Midbrain (tissue), 1 donor: ENCODE results near the gene EPB42.
"Not testable (repeated sequence)": the region's sequence is repeated elsewhere in the genome, so short reads cannot be mapped to it uniquely, and the experiment has no call there.

ENCODE experiments used
- DNase-seq: peaks from one replicate; lab custom pipeline; 2025; lab: John Stamatoyannopoulos, UW

The EPB42 gene

DNA sequence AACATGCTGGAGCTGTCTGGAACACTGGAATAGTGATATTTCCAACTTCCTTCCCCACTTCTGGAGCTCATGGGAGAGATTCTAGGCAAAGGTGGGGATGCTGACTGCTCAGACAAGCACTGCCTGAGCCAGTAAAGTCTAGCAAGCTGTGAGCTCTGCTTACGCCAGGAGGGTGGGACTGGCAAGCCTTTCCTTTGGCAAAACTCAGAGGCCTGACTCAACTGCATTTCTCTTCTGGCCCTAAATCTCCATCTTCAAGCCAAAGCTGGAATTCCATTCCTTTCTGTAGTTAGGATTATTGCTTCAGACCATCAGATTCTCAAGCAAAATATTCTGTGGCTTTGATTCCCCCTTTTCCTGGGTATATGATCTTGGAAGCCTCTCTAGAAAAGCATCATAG lies 20.3 kb upstream of the EPB42 start:
- peak; percentile 15 for DNase-seq

DNA sequence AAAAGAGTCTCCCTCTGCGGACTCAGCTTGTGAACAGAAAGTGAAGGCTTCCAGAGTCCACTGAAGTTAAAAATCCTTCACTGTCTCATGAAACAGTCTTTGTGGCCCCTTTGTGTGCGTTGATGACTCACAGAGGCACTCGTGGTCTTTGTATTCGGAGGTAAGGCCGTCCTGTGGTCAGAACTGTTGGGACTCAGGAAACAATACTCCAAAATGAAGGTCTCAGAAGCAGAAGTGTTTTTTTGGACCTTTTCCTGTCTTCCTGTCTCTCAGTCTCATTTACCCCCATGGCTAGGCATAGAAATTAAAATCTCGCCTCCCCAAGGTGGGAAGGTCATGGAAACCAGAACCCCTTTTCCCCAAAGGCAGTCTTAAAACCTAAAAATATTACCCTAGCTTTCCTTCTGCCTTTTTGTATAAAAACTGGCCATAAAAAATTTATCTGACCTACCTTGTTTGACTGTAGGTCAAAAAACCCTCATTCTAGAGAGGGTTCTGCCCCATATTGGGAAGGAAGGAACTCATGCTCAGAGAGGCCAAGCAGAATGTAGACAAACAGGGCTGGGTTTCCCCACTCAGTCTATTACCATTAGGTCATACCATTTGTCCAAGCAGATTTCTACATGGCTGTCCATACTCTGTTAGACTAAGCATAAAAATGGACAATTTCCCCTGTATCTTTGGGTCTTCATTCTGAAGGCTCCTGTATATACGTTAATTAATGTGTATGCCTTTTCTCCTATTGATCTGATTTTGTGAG lies 19.1 kb upstream of the EPB42 start:
- no peak for DNase-seq

DNA sequence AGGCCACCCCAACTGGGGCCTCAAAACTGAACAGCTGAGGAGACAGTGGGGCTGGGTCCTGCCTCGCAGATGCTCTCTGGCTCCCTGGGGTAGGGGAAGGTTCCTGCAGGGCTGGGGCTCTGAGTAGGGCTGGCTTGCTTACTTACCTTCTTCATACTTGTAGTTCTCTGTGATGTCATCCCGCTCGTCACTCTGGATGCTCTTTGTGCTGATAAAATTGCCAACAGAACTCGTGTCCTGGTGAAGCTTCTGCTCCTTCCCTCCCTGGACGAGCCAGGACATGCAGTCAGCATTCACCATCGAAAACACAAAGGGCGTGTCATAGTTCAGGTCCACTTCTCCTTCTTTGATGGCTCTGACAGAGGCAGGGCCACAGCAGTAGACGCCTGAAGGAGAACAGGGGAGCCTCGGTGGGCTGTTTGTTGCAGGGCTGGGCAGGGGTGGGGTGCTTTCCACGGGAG lies 17.9 kb upstream of the EPB42 start:
- DNase-seq: no peak

DNA sequence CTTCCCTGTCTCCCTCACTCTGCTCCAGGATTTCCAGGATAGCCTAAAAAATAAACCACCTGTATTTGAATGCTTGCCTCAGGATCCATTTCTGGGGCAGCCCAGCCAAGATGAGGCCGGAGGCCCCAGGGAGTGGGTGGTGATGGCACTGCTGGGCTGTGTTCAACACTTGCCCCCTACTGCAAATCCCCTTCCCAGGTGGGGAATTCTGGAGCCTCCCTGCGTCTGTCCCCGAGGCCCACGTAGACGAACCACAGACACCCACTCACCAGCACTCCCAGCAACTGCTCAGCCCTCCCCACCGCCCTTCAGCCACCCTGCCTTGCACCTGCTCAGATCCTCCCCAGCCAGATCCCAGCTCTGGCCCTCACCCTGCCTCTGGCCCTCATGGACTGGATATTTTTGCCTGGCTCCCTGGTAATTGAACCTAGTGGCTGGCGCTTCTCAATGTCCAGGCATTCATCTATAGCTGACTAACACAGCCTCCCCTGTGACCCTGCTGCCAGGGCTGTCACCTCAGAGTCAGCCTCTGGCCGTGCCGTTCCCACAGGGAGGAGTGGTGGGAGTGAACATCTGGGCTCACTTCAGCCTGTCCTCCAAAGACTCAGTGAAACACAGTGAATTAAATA lies 17.1 kb upstream of the EPB42 start:
- no peak for DNase-seq

DNA sequence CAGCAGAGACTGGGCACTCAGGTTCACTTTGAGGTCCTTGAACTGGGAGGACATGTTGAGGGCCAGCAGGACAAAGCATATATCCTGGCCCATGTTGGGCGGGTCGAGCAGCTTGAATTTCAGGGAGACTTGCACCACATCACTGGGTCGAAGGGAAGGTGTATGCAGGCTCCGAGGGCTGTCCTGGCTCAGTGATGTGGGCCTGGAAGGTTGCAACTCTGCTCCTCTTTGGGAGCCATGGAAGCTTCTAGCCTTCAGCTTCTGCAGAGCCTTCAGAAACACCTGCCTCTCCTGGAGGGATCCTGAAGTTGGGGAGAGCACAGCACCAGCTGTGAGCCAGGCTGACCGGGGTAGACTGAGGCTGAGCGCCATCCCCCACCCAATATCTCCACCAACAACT lies 14.7 kb upstream of the EPB42 start:
- no peak for DNase-seq

DNA sequence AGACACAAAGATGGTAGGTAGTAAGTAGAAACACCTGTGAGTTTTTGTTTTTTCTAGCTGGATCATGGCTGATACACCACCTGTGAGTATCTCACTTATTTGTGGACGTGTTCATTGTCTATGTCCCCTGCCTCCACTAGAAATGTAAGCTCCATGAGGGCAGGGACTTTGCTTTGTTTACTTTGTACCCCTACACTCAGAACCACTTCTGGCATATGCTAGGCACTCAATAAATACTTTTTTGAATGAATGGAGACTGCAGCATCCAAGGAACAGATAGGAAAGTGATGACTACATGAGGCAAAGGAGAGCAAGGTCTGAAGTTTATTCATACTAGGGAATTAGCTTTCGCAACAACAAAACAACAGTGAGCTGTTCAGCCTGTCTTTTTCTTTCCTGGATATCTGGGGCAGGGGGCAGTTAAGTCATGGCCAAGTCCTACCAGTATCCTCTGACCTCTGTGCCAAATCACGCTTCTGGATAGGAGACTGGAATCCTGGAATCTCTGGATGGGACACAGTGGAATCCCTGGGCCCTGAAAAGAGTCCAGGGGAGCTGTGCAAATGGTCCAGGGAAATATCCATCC lies 11.6 kb upstream of the EPB42 start:
- no peak for DNase-seq

DNA sequence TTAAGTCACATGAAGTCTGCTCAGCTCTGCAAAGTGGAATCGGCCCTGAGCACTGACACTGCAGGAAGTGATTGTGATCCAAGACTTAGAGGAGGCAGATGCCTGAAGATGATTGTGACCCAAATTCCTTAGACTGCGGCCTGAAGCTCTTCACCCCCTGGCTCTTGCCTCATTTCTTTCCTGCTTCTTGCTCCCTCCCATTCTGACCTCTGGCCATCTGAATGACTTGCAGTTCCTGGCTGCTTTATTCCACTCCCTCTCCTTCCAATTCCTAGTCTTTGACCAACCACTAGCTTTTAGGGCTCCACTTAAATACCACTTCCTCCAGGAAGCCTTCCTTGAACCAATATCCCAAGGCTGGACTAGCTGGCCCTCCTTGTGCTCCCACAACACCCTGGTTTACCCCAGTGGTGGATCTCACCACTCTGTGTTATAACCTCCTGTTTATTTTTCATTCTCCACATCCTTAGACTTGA lies 9.9 kb upstream of the EPB42 start:
- DNase-seq: no peak

DNA sequence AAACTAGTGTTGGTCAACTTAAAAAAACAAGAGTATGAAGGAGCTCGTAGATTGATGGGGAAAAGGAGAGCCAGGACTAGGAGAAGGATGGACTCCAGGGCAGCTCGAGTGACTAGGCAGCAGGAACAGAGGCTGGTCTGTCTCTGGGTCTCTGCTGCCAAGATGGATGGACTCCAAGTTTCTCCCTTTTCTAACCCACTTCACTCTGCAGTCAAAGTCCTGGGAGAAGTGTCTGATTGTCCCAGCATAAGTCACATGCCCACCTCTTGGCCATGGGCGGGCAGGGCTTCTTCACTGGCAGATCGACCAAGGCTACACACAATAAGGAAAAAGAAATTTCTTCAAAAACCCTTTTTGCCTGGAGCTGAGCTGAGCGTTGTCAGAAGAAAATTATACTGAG lies 9.2 kb upstream of the EPB42 start:
- DNase-seq: peak; percentile 58

DNA sequence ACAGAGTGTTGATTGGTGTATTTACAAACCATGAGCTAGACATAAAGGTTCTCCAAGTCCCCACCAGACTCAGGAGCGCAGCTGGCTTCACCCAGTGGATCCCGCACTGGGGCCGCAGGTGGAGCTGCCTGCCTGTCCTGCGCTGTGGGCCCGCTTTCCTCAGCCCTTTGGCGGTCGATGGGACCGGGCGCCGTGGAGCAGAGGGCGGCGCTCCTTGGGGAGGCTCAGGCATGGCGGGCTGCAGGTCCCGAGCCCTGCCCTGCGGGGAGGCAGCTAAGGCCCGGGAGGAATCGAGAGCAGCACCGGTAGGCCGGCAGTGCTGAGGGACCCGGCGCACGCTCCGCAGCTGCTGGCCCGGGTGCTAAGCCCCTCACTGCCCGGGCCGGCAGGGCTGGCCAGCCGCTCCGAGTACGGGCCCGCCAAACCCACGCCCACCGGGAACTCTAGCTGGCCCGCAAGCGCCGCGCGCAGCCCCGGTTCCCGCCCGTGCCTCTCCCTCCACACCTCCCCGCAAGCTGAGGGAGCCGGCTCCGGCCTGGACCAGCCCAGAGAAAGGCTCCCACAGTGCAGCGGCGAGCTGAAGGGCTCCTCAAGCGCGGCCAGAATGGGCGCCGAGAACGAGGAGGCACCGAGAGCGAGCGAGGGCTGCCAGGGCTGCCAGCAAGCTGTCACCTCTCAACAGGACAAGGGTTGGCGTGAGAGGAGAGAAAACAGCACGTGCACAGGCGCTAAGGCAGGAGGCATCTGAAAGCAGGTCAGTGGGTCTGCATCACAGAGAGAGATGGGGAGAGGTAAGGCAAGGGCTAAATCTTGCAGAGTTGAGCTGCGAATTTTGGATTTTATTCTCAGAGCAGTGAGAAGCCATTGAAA lies 5.9 kb upstream of the EPB42 start:
- DNase-seq: no peak

DNA sequence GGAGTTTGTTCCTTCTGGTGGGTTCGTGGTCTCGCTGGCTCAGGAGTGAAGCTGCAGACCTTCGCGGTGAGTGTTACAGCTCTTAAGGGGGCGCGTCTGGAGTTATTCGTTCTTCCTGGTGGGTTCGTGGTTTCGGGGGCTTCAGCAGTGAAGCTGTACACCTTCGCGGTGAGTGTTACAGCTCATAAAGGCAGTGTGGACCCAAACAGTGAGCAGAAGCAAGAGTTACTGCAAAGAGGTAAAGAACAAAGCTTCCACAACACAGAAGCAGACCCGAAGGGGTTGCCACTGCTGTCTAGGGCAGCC lies 5.1 kb upstream of the EPB42 start:
- not testable (repeated sequence) for DNase-seq

DNA sequence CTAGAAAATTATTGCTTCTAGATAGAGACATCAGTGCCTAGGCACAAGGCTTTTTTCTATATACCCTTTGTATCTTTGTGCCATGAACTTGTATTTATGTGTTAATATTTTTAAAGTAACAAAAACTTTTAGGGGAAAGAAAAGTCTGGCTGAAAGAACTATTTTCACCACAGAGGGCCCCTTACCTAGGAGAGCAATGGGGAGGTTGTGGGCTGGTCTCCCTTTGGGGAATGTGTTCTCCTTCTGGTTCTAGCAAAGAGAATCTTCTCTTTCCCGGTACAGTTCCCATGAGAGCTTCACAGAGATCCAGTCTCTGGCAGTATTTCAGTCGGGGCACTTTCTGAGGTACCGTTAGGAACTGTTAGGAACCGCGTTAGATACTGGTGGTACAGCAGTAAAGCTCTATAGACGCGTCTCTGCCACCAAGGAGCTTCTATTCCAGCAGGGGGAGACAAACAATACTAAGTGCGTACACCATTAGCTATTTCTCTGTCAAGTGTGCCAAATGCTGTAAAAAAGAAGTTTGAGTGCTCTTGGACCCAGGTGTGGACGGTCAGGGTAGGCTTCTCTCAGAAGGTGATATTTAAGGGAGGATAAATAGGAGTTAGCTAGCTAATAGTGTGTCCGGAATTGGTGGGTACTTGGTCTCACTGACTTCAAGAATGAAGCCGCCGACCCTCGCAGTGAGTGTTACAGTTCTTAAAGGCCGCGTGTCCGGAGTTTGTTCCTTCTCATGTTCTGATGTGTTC lies 4.6 kb upstream of the EPB42 start:
- DNase-seq: peak; percentile 67

DNA sequence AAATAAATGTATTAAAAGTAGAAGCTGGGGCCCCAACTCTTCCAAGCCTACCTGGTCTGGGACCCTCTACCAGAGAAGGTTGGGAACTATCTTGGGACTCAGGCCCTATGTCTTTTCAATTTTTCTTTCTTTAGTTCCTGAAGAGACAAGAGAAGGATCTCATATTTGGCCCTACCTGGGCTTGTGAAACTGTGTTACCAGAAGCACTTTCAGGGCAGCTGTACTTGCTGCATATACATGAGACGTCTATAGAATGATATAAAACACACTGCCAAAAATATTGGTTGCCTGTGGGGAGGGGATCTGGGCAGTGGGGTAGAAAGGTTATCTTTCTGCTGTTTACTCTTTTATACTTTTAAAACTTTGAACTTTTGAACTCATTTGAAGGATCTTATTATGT lies 604 bp upstream of the EPB42 start:
- DNase-seq: no peak

DNA sequence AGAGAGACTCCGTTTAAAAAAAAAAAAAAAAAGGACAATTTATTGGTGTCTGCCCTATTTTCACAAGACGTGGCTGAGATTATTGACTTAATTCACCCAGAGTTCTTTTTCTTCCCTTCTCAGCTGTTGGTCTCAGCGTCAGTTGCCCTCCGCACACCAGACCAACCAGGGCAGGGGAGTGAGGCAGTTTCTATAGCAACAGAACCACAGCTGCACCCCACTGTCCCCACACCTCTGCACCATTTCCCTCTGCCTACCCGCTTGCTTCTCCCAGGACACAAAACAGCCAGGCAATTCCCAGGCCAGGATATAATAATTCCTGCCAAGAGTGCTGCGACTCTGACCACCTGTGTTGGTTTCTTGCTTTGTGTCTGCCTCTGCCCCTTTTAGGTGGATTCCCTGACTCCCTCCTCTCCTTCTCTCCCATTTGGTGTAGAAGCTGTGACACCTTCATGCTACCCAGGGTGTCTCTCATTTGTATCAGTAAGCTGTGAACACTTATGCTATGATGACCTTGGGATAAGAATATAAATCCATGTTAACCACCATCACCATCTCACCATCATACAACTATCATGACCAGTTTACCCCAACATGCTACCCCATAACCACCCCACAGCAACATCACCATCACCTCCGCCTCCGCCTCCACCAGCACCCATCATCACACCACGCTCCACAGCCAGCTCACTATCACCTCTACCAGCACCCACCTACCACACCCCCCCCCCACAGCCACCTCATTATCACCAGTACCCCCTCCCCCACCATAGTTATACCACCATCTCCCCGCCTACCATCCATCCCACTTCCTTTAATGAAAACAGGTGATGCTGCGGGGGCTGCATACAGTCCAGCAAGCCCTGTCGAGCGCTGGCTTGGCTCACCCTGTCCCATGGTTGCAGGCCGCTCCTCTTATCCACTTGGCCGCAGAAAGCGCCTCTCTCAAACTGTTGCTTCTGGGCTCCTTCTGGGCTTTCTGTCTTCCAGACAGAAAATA lies 589 bp downstream of the EPB42 start:
- no peak for DNase-seq

DNA sequence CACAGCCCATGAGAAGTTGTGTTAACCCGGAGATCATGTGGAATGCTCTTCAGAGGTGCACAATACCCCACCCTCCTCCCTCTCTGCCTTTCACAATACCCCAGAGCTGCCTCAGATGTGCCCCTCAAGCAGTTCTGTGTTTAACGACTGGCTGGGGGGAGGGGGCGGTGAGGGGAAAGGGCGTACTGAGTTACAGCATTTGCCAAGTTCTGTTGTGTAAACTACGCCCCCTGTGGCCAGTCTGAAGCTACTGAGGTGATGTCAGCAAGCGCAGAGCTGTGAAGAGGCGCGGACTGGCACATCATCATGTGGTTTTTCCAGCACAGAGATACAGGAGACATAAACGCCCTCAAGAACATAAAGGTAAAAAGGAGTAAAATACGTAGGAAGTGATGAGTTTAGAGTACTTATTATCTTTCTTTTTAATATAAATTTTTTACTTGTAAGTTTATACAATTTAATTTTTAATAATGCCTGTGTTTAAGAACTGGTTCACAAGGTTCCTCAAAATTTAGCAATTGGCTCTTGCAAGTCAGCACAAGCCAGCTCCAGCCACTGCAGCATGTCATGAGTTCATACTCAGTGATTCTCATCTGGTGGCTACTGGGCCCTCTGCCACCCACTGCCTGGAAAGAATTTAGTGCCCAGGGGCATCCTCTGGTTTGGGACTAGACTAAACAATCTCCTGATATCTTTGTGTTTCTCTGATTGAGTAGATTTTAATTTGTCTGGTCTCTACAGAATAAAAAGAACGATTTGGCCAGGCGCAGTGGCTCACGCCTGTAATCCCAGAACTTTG lies 1.7 kb downstream of the EPB42 start:
- no peak for DNase-seq

DNA sequence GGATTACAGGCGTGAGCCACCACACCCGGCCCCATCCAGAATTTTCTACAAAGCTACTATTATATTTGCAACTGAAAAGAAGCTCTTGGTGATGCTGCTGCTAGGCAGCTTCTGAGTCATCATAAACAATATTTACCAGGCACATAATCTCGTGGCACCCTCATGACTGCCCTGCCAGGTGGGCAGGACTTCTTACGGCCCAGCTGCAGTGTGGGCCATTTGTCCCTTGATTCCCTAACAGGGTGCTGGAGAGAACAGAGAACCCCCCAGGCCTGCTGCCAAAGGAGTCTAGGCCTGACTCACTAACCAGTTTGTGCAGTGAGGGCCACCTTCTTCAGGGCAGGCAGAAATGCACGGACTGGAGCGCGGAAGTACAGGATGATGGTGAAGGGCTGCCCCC lies 4.9 kb downstream of the EPB42 start:
- DNase-seq: no peak

DNA sequence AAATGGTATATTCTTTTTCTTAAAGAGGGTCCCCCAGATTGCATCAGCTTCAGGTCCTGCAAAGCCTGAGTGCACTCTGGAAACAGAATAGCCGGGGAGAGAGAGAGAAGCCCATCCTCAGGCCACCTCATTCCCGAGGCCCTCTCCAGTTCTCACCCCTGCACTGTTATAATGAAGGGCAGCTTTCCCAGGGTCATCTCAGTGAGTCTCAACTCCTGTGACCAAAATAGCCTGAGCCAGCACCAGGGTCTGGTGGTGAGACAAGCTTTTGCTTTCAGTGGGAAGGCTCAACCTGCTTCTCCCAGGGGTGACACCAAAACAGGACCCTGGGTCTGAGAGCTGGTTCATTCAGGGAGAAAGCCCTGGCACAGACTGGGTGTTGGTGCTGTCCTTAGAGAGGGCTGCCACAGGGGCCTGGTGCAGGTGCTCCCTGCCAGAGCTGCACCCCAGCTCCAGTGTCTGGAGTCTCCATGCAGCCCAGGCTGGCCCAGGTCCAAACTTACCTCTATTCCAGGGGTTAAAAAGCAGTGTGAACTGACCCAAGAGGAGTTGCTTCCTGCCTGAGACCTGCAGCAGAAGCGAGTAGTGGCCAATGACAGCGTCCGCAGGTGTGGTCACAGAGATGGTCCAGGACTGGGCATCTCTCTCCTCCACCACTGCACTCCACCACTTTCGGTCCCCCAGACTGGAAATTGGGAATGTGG lies 6.1 kb downstream of the EPB42 start:
- no peak for DNase-seq

DNA sequence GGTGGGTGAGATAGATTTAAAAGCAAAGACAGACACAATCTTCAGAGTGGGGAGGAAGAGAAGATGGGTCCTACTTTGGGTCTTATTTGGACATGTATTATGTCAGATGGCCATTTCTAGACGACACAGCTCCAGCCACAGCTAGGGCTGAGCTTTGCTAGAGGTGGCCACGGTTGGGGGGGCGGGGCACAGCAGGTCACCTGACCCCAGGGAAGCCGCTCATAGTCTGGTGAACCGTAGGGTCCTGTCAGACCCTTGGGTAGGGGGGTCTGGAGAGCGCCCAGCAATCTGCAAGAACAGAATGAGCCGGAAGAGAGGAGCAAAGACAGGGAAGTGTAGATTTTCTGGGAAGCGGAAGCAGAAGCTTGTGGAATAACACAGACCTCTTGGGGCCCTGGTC lies 6.6 kb downstream of the EPB42 start:
- DNase-seq: no peak

DNA sequence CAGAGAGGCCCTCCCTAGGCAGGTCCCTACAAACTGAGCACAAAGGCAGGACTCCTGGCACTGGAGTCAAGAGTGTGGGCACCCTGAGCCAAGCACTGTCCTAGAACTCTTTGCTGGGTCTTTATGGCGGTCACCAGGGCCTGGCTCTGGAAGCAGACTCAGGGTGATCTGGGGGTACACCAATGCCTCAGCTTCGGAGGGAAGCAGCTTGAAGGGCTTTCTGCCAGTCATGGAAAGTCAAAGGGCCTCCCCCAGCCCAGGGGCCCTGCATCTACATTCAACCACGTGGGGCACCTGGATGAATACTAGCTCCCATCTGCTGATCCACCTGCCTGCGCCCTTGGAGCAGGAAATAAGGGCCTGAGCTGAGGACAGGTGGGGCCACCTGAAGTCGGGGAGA lies 7.4 kb downstream of the EPB42 start:
- no peak for DNase-seq

DNA sequence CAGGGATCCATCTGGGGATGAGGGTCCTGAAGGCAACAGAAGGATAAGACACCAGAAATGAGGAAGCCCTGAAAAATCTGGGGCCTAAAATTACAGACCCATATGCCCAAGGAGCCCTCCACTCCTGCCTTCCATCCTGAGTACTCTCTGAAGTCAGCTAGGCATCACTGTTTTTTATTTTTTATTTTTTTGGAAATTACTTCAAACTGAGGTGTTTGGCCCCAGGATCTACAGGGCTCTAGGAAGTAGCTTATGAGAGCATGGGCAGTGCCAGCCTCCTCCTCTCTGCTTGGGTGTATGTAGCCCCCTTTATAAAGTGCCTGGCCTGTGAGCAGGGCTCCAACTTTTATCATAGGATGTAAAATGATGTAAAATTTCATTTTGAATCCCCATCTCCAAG lies 7.9 kb downstream of the EPB42 start:
- no peak for DNase-seq
